K562 (cell line): ENCODE results near the gene URB2. TPM values are rescaled to one million over a fixed set of nuclear protein-coding genes. Genes with fewer than 3 reads are reported as not detected.

Experiments used
- CHD1 ChIP-seq: fragments of 200-600 bp; sonication (generic); IDR thresholded peaks from one replicate; pipeline ENCODE4 v1.6.1; 2012; ENCODE audit warnings: mild to moderate bottlenecking, moderate library complexity, low read length, inconsistent platforms
- KAT7 ChIP-seq: sonication (generic); formaldehyde crosslinking; IDR thresholded peaks from 2 replicates; pipeline ENCODE4 v1.8.0; 2022; ENCODE audit warnings: missing genetic modification reagents, mild to moderate bottlenecking, borderline replicate concordance
- RNF2 ChIP-seq: sonication (generic); IDR thresholded peaks from 2 replicates; pipeline ENCODE4 v1.6.1; 2016
- TCF3 ChIP-seq: sonication (generic); formaldehyde crosslinking; IDR thresholded peaks from 2 replicates; pipeline ENCODE4 v1.4.0; 2020; ENCODE audit warnings: mild to moderate bottlenecking, missing genetic modification reagents
- ZNF586 ChIP-seq: fragments of 450-650 bp; formaldehyde crosslinking; conservative IDR thresholded peaks from 2 replicates; pipeline ENCODE4 v1.4.0; 2020; ENCODE audit warnings: mild to moderate bottlenecking, moderate library complexity
- polyA plus RNA-seq, 8 experiments: library from polyadenylated mRNA; depleted of rRNA in 4 of 8; stranded (reverse) in 5 of 8; unstranded in 3 of 8; fragments of >200 nt; fragmentation: Nextera tagmentation in 2 of 8; fragmentation: Illumina TruSeq in 1 of 8; extraction: Ambion mirVana in 2 of 8; extraction: Trizol in 1 of 8; gene quantifications; 2 replicates each; pipeline versions ENCODE4 v1.2.1 to v1.2.3, GENCODE V29; 2011 to 2014; ENCODE audit warnings: inconsistent platforms in 1 of 8, missing spikeins in 1 of 8
- total RNA-seq, 7 experiments: library from RNA; depleted of rRNA in 6 of 7; stranded (reverse); fragments of >200 nt in 6 of 7; fragmentation: Illumina TruSeq in 2 of 7; extraction: Trizol in 2 of 7; gene quantifications; 2 replicates each; pipeline versions ENCODE4 v1.2.1 to v1.2.3, GENCODE V29; 2011 to 2021; ENCODE audit warnings: low replicate concordance in 1 of 7
- TF ChIP-seq, protein P1 (sequence below): conservative IDR thresholded peaks from 2 replicates; pipeline ENCODE4 v1.6.1; 2011; ENCODE audit warnings: low read depth, mild to moderate bottlenecking, low read length; ENCODE audit not compliant: control insufficient read depth
- TF ChIP-seq, protein P2 (sequence below): fragments of 250-450 bp; sonication (Bioruptor Pico); IDR thresholded peaks from 2 replicates; pipeline ENCODE4 v1.8.0; 2021; ENCODE audit warnings: moderate library complexity, mild to moderate bottlenecking, inconsistent platforms
- TF ChIP-seq, protein P3 (sequence below): fragments of 450-650 bp; formaldehyde crosslinking; IDR thresholded peaks from 2 replicates; pipeline ENCODE4 v1.4.0; 2022; ENCODE audit warnings: missing genetic modification characterization
- TF ChIP-seq, protein P4 (sequence below): fragments of 450-650 bp; formaldehyde crosslinking; IDR thresholded peaks from 2 replicates; pipeline ENCODE4 v1.4.0; 2022; ENCODE audit warnings: mild to moderate bottlenecking, moderate library complexity

The URB2 gene
- total and polyA plus RNA-seq, 9 of the 15 experiments (the other 6 are each of a cell fraction or from before 2014, with no cell fraction given): 2.8 to 28.3 (median 19.0) TPM

DNA sequence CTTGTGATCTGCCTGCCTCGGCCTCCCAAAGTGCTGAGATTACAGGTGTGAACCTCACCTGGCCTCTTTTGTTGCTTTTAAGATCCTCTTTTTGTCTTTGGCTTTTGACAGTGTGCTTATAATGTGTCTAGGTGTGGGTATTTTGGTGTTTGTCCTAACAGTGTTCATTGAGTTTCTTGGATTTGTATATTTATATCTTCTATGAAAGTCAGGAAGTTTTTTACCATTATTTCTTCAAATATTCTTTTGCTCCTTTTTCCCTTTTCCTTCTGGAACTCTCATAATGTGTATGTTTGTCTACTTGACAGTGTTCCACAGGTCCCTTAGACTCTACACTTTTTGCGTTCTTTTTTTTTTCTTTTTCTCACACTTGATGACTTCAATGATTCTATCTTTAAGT is 59.1 kb downstream of the URB2 start (continued):
- TF ChIP-seq KAT7 (CRISPR knock-in tag) (no peak), RNF2 (no peak), ZNF586 (CRISPR knock-in tag) (no peak), TCF3 (CRISPR knock-in tag) (no peak), CHD1 (no peak)
- TF ChIP-seq, protein P1, sequence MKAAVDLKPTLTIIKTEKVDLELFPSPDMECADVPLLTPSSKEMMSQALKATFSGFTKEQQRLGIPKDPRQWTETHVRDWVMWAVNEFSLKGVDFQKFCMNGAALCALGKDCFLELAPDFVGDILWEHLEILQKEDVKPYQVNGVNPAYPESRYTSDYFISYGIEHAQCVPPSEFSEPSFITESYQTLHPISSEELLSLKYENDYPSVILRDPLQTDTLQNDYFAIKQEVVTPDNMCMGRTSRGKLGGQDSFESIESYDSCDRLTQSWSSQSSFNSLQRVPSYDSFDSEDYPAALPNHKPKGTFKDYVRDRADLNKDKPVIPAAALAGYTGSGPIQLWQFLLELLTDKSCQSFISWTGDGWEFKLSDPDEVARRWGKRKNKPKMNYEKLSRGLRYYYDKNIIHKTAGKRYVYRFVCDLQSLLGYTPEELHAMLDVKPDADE: no peak
- TF ChIP-seq, protein P2, sequence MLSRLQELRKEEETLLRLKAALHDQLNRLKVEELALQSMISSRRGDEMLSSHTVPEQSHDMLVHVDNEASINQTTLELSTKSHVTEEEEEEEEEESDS (CRISPR knock-in tag): no peak
- TF ChIP-seq, protein P3, sequence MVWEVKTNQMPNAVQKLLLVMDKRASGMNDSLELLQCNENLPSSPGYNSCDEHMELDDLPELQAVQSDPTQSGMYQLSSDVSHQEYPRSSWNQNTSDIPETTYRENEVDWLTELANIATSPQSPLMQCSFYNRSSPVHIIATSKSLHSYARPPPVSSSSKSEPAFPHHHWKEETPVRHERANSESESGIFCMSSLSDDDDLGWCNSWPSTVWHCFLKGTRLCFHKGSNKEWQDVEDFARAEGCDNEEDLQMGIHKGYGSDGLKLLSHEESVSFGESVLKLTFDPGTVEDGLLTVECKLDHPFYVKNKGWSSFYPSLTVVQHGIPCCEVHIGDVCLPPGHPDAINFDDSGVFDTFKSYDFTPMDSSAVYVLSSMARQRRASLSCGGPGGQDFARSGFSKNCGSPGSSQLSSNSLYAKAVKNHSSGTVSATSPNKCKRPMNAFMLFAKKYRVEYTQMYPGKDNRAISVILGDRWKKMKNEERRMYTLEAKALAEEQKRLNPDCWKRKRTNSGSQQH (CRISPR knock-in tag): no peak
- TF ChIP-seq, protein P4, sequence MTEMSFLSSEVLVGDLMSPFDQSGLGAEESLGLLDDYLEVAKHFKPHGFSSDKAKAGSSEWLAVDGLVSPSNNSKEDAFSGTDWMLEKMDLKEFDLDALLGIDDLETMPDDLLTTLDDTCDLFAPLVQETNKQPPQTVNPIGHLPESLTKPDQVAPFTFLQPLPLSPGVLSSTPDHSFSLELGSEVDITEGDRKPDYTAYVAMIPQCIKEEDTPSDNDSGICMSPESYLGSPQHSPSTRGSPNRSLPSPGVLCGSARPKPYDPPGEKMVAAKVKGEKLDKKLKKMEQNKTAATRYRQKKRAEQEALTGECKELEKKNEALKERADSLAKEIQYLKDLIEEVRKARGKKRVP (CRISPR knock-in tag): no peak
